ENCODE data around the gene ADAMTSL3.

- no peak for TF ChIP-seq POLR2AphosphoS5 (IDR thresholded peaks at IDR 0.05)
- TF ChIP-seq POLR2A (IDR thresholded peaks at IDR 0.05) = no peak
- TF ChIP-seq CTCF (IDR thresholded peaks at IDR 0.05) = no peak
- TF ChIP-seq EP300 (IDR thresholded peaks at IDR 0.05) = no peak
Observed at GRCh38 chr15:83919978-83920510, 266.1 kb downstream of the ADAMTSL3 start.

All from suprapubic skin (tissue), 4 donors.